ENCODE measurements around the gene WBP1.

The WBP1 gene

DNA sequence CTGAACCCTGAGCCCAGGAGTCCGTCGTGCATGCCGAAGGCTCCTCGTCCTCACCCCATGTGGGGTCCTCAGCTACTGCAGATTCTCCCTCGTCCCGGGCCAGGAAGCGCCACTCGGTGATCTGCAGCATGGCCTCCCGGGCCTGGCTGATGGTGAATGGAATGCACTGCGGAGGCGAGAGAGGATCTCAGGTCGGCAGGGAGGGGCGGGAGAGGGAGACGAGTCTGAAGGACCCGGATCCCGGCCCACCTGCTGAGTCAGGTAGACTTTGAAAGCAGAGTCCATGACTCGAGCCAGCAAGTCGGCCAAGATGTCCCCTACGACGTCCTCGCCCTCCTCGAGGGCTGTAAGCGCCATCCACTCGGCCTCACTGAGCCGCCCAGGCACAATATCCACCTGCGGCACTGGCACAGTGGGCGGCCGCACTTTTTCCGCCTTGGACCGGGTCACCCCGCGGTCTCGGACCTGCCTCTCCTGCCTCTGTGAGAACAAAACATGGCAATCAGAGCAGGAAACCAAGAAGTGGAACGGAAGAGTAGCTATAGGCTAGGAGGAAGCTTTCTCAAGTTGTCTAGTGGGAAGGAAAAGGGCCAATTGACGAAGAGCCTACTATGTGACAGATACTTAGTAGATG, 42.4 kb upstream of the WBP1 start:
- TF ChIP-seq, protein P1, sequence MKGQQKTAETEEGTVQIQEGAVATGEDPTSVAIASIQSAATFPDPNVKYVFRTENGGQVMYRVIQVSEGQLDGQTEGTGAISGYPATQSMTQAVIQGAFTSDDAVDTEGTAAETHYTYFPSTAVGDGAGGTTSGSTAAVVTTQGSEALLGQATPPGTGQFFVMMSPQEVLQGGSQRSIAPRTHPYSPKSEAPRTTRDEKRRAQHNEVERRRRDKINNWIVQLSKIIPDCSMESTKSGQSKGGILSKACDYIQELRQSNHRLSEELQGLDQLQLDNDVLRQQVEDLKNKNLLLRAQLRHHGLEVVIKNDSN (IDR thresholded peaks at IDR 0.05) = no peak
- TF ChIP-seq YY1 (IDR thresholded peaks at IDR 0.05; ENCODE audit: low read depth) (no peak), NFIC (IDR thresholded peaks at IDR 0.05) (no peak), ZBTB7A (IDR thresholded peaks at IDR 0.05; ENCODE audit: low read depth) (no peak), CREB1 (IDR thresholded peaks at IDR 0.05; ENCODE audit: low read depth) (no peak), FOXM1 (IDR thresholded peaks at IDR 0.05; ENCODE audit: borderline replicate concordance, low read depth) (no peak), RAD21 (IDR thresholded peaks at IDR 0.05; ENCODE audit: low read depth) (no peak), CEBPB (IDR thresholded peaks at IDR 0.05) (no peak), EGR1 (IDR thresholded peaks at IDR 0.05) (no peak), EP300 (IDR thresholded peaks at IDR 0.05; ENCODE audit: borderline replicate concordance) (no peak), TEAD4 (IDR thresholded peaks at IDR 0.05) (no peak), TCF12 (IDR thresholded peaks at IDR 0.05; ENCODE audit: low read depth) (no peak)
- TF ChIP-seq, protein P2, sequence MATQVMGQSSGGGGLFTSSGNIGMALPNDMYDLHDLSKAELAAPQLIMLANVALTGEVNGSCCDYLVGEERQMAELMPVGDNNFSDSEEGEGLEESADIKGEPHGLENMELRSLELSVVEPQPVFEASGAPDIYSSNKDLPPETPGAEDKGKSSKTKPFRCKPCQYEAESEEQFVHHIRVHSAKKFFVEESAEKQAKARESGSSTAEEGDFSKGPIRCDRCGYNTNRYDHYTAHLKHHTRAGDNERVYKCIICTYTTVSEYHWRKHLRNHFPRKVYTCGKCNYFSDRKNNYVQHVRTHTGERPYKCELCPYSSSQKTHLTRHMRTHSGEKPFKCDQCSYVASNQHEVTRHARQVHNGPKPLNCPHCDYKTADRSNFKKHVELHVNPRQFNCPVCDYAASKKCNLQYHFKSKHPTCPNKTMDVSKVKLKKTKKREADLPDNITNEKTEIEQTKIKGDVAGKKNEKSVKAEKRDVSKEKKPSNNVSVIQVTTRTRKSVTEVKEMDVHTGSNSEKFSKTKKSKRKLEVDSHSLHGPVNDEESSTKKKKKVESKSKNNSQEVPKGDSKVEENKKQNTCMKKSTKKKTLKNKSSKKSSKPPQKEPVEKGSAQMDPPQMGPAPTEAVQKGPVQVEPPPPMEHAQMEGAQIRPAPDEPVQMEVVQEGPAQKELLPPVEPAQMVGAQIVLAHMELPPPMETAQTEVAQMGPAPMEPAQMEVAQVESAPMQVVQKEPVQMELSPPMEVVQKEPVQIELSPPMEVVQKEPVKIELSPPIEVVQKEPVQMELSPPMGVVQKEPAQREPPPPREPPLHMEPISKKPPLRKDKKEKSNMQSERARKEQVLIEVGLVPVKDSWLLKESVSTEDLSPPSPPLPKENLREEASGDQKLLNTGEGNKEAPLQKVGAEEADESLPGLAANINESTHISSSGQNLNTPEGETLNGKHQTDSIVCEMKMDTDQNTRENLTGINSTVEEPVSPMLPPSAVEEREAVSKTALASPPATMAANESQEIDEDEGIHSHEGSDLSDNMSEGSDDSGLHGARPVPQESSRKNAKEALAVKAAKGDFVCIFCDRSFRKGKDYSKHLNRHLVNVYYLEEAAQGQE (IDR thresholded peaks at IDR 0.05; ENCODE audit: low read depth) = no peak

DNA sequence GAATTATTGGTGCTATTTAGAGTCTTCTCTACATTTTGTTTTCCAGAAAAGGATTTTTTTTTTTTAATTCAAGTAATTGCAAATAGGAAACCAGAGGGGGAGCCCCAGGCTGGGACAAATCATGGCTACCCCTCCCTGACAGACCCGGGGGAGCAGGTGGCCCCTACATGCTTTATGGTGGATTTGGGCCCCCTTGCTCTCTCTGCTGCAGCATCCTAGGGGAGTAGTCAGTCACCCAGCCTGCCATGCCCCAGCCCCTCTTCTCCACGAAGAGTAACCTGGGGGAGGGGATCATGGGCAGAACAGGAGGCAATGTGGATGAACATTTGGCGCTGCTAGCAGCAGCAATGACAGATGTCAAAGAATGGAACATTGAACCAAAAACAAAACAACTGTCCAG, 41.5 kb upstream of the WBP1 start:
- TF ChIP-seq YY1 (IDR thresholded peaks at IDR 0.05; ENCODE audit: low read depth) (no peak), TAF1 (IDR thresholded peaks at IDR 0.05; ENCODE audit: low read depth) (no peak), NFIC (IDR thresholded peaks at IDR 0.05) (no peak), EP300 (IDR thresholded peaks at IDR 0.05; ENCODE audit: borderline replicate concordance) (no peak)
- TF ChIP-seq, protein P3, sequence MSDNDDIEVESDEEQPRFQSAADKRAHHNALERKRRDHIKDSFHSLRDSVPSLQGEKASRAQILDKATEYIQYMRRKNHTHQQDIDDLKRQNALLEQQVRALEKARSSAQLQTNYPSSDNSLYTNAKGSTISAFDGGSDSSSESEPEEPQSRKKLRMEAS (IDR thresholded peaks at IDR 0.05) = no peak
- TF ChIP-seq, protein P2 (IDR thresholded peaks at IDR 0.05; ENCODE audit: low read depth) = no peak

DNA sequence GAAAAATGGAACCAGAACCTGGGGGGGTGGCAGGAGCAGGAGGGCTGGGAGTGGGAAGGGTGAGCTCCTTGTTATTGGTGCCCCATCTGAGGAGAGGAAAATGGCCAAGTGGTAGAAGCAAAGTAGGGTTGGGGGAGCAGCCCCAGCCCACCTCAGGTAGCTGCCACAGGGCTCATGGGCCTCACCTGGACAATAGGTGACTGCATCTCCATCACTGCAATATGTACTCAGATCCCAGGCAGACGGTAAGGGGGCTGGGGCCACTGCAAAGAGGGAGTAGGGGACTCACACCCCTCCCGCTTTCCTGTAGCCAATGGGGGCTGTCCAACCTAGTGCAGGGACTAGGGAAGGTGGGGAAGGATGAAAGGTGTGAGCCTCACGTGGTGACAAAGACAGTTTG, 41.0 kb upstream of the WBP1 start:
- TF ChIP-seq, protein P2 (IDR thresholded peaks at IDR 0.05; ENCODE audit: low read depth) = no peak
- TF ChIP-seq FOXM1 (IDR thresholded peaks at IDR 0.05; ENCODE audit: borderline replicate concordance, low read depth) (no peak), NFIC (IDR thresholded peaks at IDR 0.05) (no peak), CEBPB (IDR thresholded peaks at IDR 0.05) (no peak), TEAD4 (IDR thresholded peaks at IDR 0.05) (no peak), ZBTB7A (IDR thresholded peaks at IDR 0.05; ENCODE audit: low read depth) (no peak), YY1 (IDR thresholded peaks at IDR 0.05; ENCODE audit: low read depth) (no peak), CREB1 (IDR thresholded peaks at IDR 0.05; ENCODE audit: low read depth) (no peak), TCF12 (IDR thresholded peaks at IDR 0.05; ENCODE audit: low read depth) (no peak), TAF1 (IDR thresholded peaks at IDR 0.05; ENCODE audit: low read depth) (no peak), RAD21 (IDR thresholded peaks at IDR 0.05; ENCODE audit: low read depth) (no peak), EP300 (IDR thresholded peaks at IDR 0.05; ENCODE audit: borderline replicate concordance) (no peak), EGR1 (IDR thresholded peaks at IDR 0.05) (no peak)
- TF ChIP-seq, protein P1 (IDR thresholded peaks at IDR 0.05) = no peak
- TF ChIP-seq, protein P3 (IDR thresholded peaks at IDR 0.05) = no peak

DNA sequence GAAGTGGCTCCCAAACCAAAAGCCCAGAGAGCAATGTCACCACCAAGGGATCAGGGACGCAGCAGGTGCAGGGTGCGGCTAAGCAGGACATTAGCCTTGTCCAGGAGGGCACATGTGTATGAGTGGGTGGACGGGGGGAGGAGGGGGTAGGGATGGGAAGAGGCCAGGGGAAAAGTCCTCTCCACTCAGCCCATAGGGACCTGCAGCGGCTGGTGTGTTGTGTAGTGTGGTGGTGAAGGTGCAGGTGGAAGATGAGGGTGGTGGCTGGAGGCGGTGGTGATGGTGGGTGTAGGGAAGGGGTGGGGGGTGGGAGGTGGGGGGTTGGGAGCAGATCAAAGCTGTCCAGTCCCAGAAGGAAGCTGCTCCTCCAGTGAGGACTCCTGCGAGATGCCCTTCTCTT, 40.5 kb upstream of the WBP1 start:
- TF ChIP-seq ZBTB7A (IDR thresholded peaks at IDR 0.05; ENCODE audit: low read depth) (no peak), YY1 (IDR thresholded peaks at IDR 0.05; ENCODE audit: low read depth) (no peak), TCF12 (IDR thresholded peaks at IDR 0.05; ENCODE audit: low read depth) (no peak), TAF1 (IDR thresholded peaks at IDR 0.05; ENCODE audit: low read depth) (no peak), CEBPB (IDR thresholded peaks at IDR 0.05) (no peak), EGR1 (IDR thresholded peaks at IDR 0.05) (no peak), TEAD4 (IDR thresholded peaks at IDR 0.05) (no peak), NFIC (IDR thresholded peaks at IDR 0.05) (no peak), CREB1 (IDR thresholded peaks at IDR 0.05; ENCODE audit: low read depth) (no peak), FOXM1 (IDR thresholded peaks at IDR 0.05; ENCODE audit: borderline replicate concordance, low read depth) (no peak), RAD21 (IDR thresholded peaks at IDR 0.05; ENCODE audit: low read depth) (no peak), EP300 (IDR thresholded peaks at IDR 0.05; ENCODE audit: borderline replicate concordance) (no peak)
- TF ChIP-seq, protein P2 (IDR thresholded peaks at IDR 0.05; ENCODE audit: low read depth) = no peak
- TF ChIP-seq, protein P3 (IDR thresholded peaks at IDR 0.05) = no peak
- TF ChIP-seq, protein P1 (IDR thresholded peaks at IDR 0.05) = no peak
